ENCODE results near the gene REEP2. TPM values are rescaled to one million over a fixed set of nuclear protein-coding genes. Genes with fewer than 3 reads are reported as not detected.
A peak's percentile ranks its signal among the peaks of the same experiment; 100 is the strongest.
"Not testable (repeated sequence)": the region's sequence is repeated elsewhere in the genome, so short reads cannot be mapped to it uniquely, and the experiment has no call there.

The REEP2 gene, protein sequence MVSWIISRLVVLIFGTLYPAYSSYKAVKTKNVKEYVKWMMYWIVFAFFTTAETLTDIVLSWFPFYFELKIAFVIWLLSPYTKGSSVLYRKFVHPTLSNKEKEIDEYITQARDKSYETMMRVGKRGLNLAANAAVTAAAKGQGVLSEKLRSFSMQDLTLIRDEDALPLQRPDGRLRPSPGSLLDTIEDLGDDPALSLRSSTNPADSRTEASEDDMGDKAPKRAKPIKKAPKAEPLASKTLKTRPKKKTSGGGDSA
- total RNA-seq: 10 to 100 TPM in 1 of 2 donors, 1 to 10 TPM in 1; 1.8 to 11.2 TPM

DNA sequence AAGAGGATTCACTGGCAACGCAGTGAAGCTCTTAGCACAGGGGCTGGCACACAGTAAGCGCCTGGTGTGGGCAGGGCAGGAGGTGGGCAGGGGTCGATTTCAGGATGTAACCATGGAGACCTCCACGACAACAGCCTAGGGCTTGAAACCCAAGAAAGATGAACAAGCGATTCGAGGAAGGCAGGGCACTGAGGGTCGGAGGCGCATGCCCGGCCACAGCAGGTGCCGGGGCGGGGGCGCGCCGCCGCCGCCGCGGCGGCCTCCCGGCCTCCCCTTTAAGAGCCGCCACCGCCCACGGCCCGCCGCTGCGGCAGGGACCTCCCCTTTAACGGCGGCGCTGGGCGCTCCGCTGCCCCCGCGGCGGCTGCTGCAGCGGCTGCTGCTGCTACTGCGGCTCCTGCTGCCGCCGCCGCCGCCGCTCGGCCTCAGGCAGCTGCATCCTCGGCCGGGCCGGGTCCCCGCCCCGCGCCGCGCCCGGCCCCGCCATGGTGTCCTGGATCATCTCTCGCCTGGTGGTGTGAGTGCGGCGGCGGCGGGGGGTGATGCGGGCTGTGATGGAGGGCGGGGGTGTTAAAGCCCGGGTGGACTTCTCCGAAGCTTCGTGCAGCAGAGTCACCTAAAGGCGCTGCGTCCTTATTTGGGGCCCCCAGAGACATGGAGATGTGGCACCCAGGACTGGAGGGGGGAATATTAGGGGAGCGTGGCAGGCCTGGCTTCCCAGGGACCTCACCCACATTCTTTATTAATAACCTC lies at the start of gene REEP2:
TSS of gene REEP2 (plus strand) at position 334 of the 753 bp plus-strand sequence. CDS start at position 486, 152 bp downstream.
- no peaks in the 10 kb centered on the region for H3K27me3 ChIP-seq
- DNase-seq (peak in 3 of 4 donors; percentile 30 to 56 (median 40)), ATAC-seq (peak; percentile 66)
- no peaks in the 10 kb centered on the region for H3K9me3 ChIP-seq
- H3K4me1 ChIP-seq: peaks cover 10% of the 10 kb centered on the region
- no peak within 1 kb of the TSS for H3K27ac ChIP-seq
- 2 to 3% methylated on average over 22 to 40 of the region's 65 CpGs for WGBS, 2 donors
- TF ChIP-seq, protein P1, sequence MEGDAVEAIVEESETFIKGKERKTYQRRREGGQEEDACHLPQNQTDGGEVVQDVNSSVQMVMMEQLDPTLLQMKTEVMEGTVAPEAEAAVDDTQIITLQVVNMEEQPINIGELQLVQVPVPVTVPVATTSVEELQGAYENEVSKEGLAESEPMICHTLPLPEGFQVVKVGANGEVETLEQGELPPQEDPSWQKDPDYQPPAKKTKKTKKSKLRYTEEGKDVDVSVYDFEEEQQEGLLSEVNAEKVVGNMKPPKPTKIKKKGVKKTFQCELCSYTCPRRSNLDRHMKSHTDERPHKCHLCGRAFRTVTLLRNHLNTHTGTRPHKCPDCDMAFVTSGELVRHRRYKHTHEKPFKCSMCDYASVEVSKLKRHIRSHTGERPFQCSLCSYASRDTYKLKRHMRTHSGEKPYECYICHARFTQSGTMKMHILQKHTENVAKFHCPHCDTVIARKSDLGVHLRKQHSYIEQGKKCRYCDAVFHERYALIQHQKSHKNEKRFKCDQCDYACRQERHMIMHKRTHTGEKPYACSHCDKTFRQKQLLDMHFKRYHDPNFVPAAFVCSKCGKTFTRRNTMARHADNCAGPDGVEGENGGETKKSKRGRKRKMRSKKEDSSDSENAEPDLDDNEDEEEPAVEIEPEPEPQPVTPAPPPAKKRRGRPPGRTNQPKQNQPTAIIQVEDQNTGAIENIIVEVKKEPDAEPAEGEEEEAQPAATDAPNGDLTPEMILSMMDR (IDR thresholded peaks at IDR 0.05): peak in 2 of 7 experiments; percentile 2 to 20
- TF ChIP-seq POLR2A (IDR thresholded peaks at IDR 0.05): no peak
- H3K4me3 ChIP-seq: no peak within 1 kb of the TSS
- H3K36me3 ChIP-seq (replicated peaks in 1 of 2; ENCODE audit: insufficient read depth in 1 of 2, low read depth in 2 of 2): peaks cover 0 to 12% of the 10 kb centered on the region in 2 donors
- intact Hi-C loops (cut with DNase I): no loop called here

DNA sequence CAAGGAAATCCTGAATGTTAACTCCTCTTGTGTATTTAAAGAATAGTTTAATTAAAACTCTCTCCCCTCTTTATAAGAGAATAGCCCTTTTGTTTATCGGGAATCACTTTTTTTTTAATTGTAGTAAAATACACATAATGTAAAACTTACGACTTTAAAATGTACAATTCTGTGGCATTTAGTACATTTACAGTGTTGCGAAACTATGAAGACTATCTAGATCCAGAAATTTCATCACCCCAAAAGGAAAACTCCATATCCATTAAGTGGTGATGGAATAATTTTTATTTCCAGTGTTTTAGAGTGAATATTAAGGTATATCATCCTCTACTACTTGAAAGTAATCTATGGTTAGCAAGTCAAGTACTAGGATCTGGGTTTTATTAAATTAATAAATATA lies 49.5 kb upstream of the REEP2 start:
- no peak for DNase-seq
- Histone ChIP-seq H3K4me1 (no peaks in the 10 kb centered on the region), H3K4me3 (no peak overlapping the region), H3K9me3 (no peaks in the 10 kb centered on the region), H3K27me3 (no peaks in the 10 kb centered on the region), H3K36me3 (replicated peaks in 1 of 2; ENCODE audit: insufficient read depth in 1 of 2, low read depth in 2 of 2) (peaks cover 5 to 27% of the 10 kb centered on the region in 2 donors), H3K27ac (no peak overlapping the region)
- TF ChIP-seq, protein P1 (IDR thresholded peaks at IDR 0.05): no peak
- no peak for TF ChIP-seq POLR2A (IDR thresholded peaks at IDR 0.05)
- intact Hi-C loops (cut with DNase I): no loop called here
- no peak for ATAC-seq
- WGBS, 2 donors: 89 to 95% methylated on average over 3 of the region's 3 CpGs

DNA sequence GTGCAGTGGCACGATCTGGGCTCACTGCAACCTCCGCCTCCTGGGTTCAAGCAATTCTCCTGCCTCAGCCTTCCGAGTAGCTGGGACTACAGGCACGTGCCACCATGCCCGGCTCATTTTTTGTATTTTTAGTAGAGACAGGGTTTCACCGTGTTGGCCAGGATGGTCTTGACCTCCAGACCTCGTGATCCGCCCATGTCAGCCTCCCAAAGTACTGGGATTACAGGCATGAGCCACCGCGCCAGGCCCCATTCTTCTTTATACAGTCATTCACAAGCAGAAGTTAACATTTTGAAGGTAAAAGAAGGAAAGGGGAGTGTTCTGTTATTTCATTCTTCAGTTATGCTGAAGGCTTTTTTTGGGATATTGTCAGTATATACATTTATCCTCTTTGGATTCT lies 48.9 kb upstream of the REEP2 start:
- intact Hi-C loops (cut with DNase I); H3K27me3 ChIP-seq; H3K4me1 ChIP-seq; H3K27ac ChIP-seq; H3K4me3 ChIP-seq; DNase-seq; ATAC-seq; H3K9me3 ChIP-seq: not testable (repeated sequence)
- WGBS, 2 donors: 94 to 95% methylated on average over 10 of the region's 10 CpGs
- peaks cover 5 to 27% of the 10 kb centered on the region in 2 donors for H3K36me3 ChIP-seq (replicated peaks in 1 of 2; ENCODE audit: insufficient read depth in 1 of 2, low read depth in 2 of 2)

DNA sequence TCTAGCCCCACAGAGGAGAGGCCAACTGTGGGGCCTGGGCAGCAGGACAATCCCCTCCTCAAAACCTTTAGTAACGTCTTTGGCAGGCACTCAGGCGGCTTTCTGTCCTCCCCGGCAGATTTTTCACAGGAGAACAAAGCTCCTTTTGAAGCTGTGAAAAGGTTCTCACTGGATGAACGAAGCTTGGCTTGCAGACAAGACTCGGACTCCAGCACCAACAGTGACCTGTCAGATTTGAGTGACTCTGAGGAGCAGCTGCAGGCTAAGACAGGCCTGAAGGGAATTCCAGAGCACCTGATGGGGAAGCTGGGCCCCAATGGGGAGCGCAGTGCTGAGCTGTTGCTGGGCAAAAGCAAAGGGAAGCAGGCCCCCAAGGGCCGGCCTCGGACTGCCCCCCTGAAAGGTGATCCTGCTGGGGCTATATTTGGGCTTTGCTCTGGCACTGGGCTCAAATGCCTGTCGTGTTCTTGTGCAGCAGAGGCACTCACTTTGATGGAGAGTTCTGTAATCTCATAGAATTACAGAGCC lies 46.9 kb upstream of the REEP2 start:
- H3K27me3 ChIP-seq: no peaks in the 10 kb centered on the region
- no peaks in the 10 kb centered on the region for H3K9me3 ChIP-seq
- H3K4me1 ChIP-seq: no peaks in the 10 kb centered on the region
- TF ChIP-seq POLR2A (IDR thresholded peaks at IDR 0.05): no peak
- TF ChIP-seq, protein P1 (IDR thresholded peaks at IDR 0.05): no peak
- peaks cover 0 to 22% of the 10 kb centered on the region in 2 donors for H3K36me3 ChIP-seq (replicated peaks in 1 of 2; ENCODE audit: insufficient read depth in 1 of 2, low read depth in 2 of 2)
- ATAC-seq: no peak
- intact Hi-C loops (cut with DNase I): no loop called here
- 79 to 95% methylated on average over 6 to 9 of the region's 9 CpGs for WGBS, 2 donors
- H3K4me3 ChIP-seq: no peak overlapping the region
- no peak for DNase-seq
- no peak overlapping the region for H3K27ac ChIP-seq

DNA sequence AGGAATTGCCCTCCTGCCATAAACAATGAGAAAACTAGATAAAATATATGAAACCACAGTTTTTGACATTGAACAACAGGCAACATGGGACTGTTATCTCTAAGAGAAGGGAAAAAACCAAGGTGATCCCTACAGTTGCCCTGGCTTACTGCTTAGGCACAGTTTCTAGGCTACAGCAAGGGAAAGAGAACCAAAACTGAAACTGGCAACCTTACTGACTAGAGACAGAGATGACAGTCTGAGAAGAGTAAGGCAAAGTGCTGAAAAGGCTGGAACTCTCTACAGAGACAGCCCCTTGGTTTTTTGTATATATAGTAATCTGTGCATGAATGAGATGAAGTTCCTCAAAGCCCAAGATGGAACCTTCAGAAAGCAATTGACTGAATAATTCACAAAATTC lies 36.2 kb upstream of the REEP2 start:
- Histone ChIP-seq H3K27me3 (no peaks in the 10 kb centered on the region), H3K27ac (no peak overlapping the region), H3K4me3 (no peak overlapping the region), H3K4me1 (no peaks in the 10 kb centered on the region), H3K9me3 (no peaks in the 10 kb centered on the region), H3K36me3 (replicated peaks in 1 of 2; ENCODE audit: insufficient read depth in 1 of 2, low read depth in 2 of 2) (peaks cover 6 to 25% of the 10 kb centered on the region in 2 donors)
- ATAC-seq: no peak
- intact Hi-C loops (cut with DNase I): no loop called here
- DNase-seq: no peak
- TF ChIP-seq, protein P1 (IDR thresholded peaks at IDR 0.05): no peak
- no peak for TF ChIP-seq POLR2A (IDR thresholded peaks at IDR 0.05)
